ENCODE results near the gene CRYBG1.

CRYBG1 gene

DNA sequence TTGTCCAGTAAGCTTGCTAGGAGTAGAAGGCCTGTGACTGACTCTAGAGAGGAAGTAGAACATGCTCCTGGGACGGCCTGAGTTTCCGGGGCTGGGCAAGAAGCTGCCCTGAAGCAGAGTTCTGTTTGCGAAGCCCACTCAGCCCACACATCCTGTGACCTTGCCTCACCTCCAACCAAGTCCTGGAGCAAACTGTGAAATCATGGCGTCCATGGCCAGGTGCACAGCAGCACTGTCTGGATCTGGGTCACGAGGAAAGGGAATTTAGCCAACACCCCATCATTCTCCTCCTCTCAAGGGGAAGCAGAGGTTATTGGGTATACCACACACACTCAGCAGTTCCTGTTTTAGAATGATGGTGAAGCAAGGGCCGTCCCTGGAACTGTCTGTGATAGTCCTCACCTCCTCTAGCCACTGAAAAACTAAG, 87.5 kb downstream of the CRYBG1 start:
- no peak for TF ChIP-seq CTCF (conservative IDR thresholded peaks at IDR 0.05; ENCODE audit: control insufficient read depth, insufficient read depth, low read depth, low read length)
- no peak for DNase-seq (ENCODE audit: low read depth)
- no peak overlapping the region for H3K4me3 ChIP-seq (ENCODE audit: control insufficient read depth, low read depth, low read length)

- TF ChIP-seq CTCF (conservative IDR thresholded peaks at IDR 0.05; ENCODE audit: control insufficient read depth, insufficient read depth, low read depth, low read length): no peak
- no peak overlapping the region for H3K4me3 ChIP-seq (ENCODE audit: control insufficient read depth, low read depth, low read length)
- peak; percentile 34 for DNase-seq (ENCODE audit: low read depth)
Measured at GRCh38 chr6:106450653-106451052, 90.1 kb downstream of the CRYBG1 start.

DNA sequence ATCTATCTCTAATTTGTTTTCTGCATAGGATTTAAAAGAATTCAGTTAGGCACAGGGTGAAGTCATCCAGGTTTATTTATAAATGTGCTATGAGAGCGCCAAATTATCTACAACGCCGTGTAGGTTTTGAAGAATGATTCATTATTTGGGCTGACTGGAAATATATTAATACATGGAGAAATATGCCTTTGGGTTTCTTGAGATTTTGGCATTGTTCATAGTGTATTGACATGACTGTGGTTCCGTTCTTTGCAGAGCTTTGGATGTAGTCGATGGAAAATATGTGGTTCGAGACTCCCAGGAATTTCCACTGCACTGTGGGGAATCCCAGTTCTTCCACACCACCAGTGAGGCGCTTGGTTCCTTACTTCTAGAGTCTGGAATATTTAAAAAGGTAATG, 90.9 kb downstream of the CRYBG1 start:
- peak; percentile 7 for DNase-seq (ENCODE audit: low read depth)
- TF ChIP-seq CTCF (conservative IDR thresholded peaks at IDR 0.05; ENCODE audit: control insufficient read depth, insufficient read depth, low read depth, low read length): no peak
- no peak overlapping the region for H3K4me3 ChIP-seq (ENCODE audit: control insufficient read depth, low read depth, low read length)

- no peak for TF ChIP-seq CTCF (conservative IDR thresholded peaks at IDR 0.05; ENCODE audit: control insufficient read depth, insufficient read depth, low read depth, low read length)
- DNase-seq (ENCODE audit: low read depth): peak; percentile 22
Measured at GRCh38 chr6:106452628-106453027, 92.1 kb downstream of the CRYBG1 start.

GRCh38 chr6:106453756-106454367, 93.3 kb downstream of the CRYBG1 start:
- TF ChIP-seq CTCF (conservative IDR thresholded peaks at IDR 0.05; ENCODE audit: control insufficient read depth, insufficient read depth, low read depth, low read length): no peak

More at GRCh38 chr6:106452628-106453027, 92.1 kb downstream of the CRYBG1 start:
- no peak overlapping the region for H3K4me3 ChIP-seq (ENCODE audit: control insufficient read depth, low read depth, low read length)

GRCh38 chr6:106456756-106457155, 96.2 kb downstream of the CRYBG1 start:
- TF ChIP-seq CTCF (conservative IDR thresholded peaks at IDR 0.05; ENCODE audit: control insufficient read depth, insufficient read depth, low read depth, low read length): no peak
- DNase-seq (ENCODE audit: low read depth): no peak
- no peak overlapping the region for H3K4me3 ChIP-seq (ENCODE audit: control insufficient read depth, low read depth, low read length)

More at GRCh38 chr6:106453756-106454367, 93.3 kb downstream of the CRYBG1 start:
- no peak overlapping the region for H3K4me3 ChIP-seq (ENCODE audit: control insufficient read depth, low read depth, low read length)
- DNase-seq (ENCODE audit: low read depth): no peak

Data from fibroblast of mammary gland (primary cell).